SJSA1 (cell line): ENCODE results near the gene MANSC1. TPM values are rescaled to one million over a fixed set of nuclear protein-coding genes. Genes with fewer than 3 reads are reported as not detected.
A peak's percentile ranks its signal among the peaks of the same experiment; 100 is the strongest.

Experiments
- DNase-seq, 2 experiments: peaks; one replicate each; pipeline ENCODE4 v3.0.0-alpha.2; 2015 to 2020; ENCODE audit warnings: low spot score in 2 of 2, low read depth in 1 of 2
- H3K27ac ChIP-seq: fragments of 250-450 bp; sonication (Bioruptor Pico); 2 replicates; pipeline ENCODE4 v1.5.1; 2020; ENCODE audit warnings: mild to moderate bottlenecking, moderate library complexity
- H3K27me3 ChIP-seq: fragments of 250-450 bp; sonication (Bioruptor Pico); replicated peaks from 2 replicates; pipeline ENCODE4 v1.5.1; 2020; ENCODE audit warnings: mild to moderate bottlenecking, moderate library complexity
- H3K36me3 ChIP-seq: fragments of 250-450 bp; sonication (Bioruptor Pico); 2 replicates; pipeline ENCODE4 v1.5.1; 2020; ENCODE audit warnings: mild to moderate bottlenecking
- H3K4me1 ChIP-seq: fragments of 250-450 bp; sonication (Bioruptor Pico); replicated peaks from 2 replicates; pipeline ENCODE4 v1.6.1; 2021; ENCODE audit warnings: mild to moderate bottlenecking
- H3K4me3 ChIP-seq: fragments of 250-450 bp; sonication (Bioruptor Pico); 2 replicates; pipeline ENCODE4 v1.5.1; 2020; ENCODE audit warnings: mild to moderate bottlenecking
- H3K9me3 ChIP-seq: fragments of 250-450 bp; sonication (Bioruptor Pico); replicated peaks from 2 replicates; pipeline ENCODE4 v1.5.1; 2020; ENCODE audit warnings: mild to moderate bottlenecking
- total RNA-seq: library from RNA; depleted of rRNA; stranded (reverse); fragments of >200 nt; shearing (Covaris generic); gene quantifications from 2 replicates; pipeline ENCODE4 v1.2.3, GENCODE V29; 2014

MANSC1 gene
- total RNA-seq, 1 experiment from 2014 or later: 1.5 TPM

DNA sequence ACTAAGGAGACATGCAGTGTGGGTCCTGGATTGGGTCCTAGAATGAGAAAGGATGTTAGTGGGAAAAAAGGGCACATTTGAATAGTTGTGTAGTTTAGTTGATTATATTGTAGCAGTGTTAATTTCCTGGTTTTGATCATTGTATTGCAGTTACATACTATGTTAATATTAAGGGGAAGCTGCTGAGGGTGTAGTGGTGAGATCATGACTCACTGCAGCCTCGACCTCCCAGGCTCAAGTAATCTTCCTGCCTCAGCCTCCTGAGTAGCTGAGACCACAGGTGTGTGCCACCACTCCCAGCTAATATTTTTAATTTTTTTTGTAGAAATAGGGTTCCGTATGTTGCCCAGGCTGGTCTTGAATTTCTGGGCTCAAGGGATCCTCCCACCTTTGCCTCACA lies 28.6 kb upstream of the MANSC1 start:
- Histone ChIP-seq H3K36me3 (peaks cover 3% of the 10 kb centered on the region; the same call in 1 of the 2 replicates), H3K4me1 (no peaks in the 10 kb centered on the region), H3K27ac (no peak overlapping the region), H3K4me3 (no peak overlapping the region), H3K27me3 (no peaks in the 10 kb centered on the region), H3K9me3 (no peaks in the 10 kb centered on the region)
- no peak for DNase-seq

DNA sequence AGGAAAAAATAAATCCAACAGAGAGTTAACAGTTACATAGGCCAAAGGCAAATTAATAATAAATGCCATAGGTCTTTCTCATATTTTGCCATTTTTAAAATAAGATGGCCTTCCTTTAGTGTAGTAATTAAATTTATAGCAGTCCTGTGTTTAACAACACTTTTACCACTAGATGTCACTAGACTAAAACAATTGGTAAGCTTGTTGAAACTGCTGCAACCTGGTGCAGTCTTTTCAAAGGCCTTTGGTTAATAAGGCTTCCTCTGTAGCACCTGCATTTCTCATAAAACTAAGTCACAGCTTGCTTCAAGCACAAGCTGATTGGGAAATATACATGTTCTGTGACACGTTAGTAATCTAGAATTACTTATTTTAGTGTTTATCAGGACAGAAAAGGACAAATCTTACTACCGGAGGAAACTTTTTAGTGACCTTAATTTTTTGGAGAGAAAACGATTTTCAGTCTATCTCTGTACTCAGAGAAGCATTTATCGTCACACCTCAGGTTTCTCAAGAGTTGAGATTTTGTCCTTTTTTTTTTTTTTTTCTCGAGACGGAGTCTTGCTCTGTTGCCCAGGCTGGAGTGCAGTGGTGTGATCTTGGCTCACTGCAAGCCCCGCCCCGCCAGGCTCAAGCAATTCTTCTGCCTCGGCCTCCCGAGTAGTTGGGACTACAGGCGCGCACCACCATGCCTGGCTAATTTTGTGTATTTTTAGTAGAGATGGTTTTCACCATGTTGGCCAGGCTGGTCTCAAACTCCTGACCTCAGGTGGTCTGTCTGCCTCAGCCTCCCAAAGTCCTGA lies 26.8 kb upstream of the MANSC1 start:
- Histone ChIP-seq H3K27ac (no peak overlapping the region), H3K4me3 (no peak overlapping the region), H3K9me3 (no peaks in the 10 kb centered on the region), H3K4me1 (no peaks in the 10 kb centered on the region), H3K36me3 (peaks cover 3% of the 10 kb centered on the region; the same call in 1 of the 2 replicates), H3K27me3 (no peaks in the 10 kb centered on the region)
- DNase-seq: peak in 1 of 2 experiments; percentile 51

DNA sequence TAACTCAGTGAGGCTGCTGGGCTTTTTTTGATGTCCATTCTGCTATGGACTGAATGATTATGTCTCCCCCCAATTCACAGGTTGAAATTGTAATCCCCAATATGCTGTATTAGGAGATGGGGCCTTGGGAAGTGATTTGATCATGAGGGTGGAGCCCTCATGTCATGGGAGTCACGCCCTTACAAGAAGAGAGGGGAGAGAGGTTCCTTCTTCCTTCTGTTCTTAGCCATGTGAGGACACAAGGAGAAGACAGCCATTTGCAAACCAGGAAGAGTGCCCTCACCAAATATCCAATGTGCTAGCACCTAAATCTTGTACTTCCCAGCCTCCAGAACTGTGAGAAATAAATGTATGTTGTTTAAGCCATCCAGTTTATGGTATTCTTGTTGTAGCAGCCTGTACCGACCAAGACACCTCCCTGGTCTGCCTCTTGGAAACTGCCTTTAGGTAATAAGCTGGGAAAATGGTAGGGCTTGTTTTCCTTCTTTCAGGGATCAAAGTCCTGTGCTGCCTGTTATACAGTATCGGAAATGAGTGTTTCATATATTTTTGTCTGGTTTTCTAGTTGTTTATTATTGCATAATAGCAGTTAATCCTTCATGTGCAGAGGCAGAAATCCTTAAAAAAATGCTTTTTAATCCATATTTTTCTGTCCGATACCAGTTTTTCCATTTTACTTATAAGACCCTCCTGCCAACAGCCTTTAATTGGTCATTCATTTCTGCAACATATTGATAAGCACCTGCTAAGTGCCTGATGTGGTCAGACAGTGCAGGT lies 23.1 kb upstream of the MANSC1 start:
- DNase-seq: no peak
- Histone ChIP-seq H3K36me3 (peaks cover 5% of the 10 kb centered on the region; the same call in 1 of the 2 replicates), H3K27ac (no peak overlapping the region), H3K27me3 (no peaks in the 10 kb centered on the region), H3K4me1 (peaks cover 3% of the 10 kb centered on the region; the same call in 1 of the 2 replicates), H3K4me3 (no peak overlapping the region), H3K9me3 (no peaks in the 10 kb centered on the region)

DNA sequence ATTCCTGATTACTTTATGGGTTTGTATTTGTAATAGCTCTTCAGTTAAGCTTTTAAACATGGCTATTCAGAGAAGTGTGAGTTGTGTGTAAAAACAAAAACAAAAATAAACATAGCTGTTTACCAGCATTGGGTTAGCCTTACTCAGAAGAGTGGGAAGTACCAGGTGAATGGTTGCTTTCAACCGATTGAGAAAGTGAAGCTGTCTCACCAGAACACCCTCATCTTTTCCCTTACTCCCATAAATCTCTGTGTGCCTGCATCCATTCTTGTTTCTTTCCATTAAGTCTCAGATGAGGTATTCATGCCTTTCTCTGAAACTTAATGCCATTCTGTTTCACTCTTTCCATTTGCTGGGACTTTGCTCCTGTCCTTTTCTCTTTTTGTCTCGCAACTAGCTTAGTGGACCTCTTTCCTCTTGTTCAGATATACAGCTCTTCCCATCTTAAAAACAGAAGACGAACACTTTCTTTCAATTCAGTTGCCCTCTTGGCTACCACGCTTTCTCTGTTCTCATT lies 17.5 kb upstream of the MANSC1 start:
- H3K27ac ChIP-seq: no peak overlapping the region; the same call in 1 of the 2 replicates
- peaks cover 7% of the 10 kb centered on the region; the same call in 1 of the 2 replicates for H3K36me3 ChIP-seq
- H3K9me3 ChIP-seq: no peaks in the 10 kb centered on the region
- no peak overlapping the region for H3K4me3 ChIP-seq
- H3K27me3 ChIP-seq: no peaks in the 10 kb centered on the region
- peaks cover 33% of the 10 kb centered on the region for H3K4me1 ChIP-seq
- no peak for DNase-seq

DNA sequence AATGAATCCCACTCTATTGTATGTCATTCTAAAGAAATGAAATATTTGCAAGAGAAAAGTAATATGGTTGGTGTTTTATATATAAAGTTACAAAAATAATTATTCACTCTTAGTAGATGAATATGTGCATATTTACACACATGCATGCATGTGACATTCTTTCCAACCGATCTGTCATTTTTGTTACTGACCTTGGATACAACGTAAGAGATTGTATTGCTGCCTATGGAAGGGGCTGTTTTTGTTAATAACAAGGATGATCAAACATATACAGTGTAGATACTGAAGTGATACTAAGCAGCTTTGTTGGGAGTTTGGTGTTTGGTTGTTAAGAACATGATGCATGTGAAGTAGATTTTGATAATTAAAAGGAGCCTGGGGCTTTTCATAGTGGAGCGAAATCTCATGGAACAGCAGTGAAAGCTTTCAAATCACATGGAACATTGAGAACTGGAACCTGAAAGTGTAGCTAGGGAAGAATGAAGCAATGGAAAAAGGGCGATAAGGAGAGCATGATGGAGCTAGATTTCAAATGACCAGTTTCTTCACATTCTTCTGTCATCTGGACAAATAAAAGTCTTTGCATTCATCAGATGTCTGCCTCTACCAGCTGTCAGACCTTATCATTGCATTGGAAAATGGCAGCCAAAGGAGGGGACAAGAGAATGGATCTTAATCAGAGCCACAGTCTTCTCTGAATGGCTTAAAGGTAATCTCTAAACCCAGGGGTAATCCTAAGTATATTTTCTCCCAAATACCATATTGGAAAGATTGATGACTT lies 16.8 kb upstream of the MANSC1 start:
- no peak for DNase-seq
- Histone ChIP-seq H3K27me3 (no peaks in the 10 kb centered on the region), H3K9me3 (no peaks in the 10 kb centered on the region), H3K4me1 (peaks cover 33% of the 10 kb centered on the region), H3K4me3 (no peak overlapping the region), H3K27ac (peak overlapping the region; percentile 60), H3K36me3 (peaks cover 7% of the 10 kb centered on the region; the same call in 1 of the 2 replicates)

DNA sequence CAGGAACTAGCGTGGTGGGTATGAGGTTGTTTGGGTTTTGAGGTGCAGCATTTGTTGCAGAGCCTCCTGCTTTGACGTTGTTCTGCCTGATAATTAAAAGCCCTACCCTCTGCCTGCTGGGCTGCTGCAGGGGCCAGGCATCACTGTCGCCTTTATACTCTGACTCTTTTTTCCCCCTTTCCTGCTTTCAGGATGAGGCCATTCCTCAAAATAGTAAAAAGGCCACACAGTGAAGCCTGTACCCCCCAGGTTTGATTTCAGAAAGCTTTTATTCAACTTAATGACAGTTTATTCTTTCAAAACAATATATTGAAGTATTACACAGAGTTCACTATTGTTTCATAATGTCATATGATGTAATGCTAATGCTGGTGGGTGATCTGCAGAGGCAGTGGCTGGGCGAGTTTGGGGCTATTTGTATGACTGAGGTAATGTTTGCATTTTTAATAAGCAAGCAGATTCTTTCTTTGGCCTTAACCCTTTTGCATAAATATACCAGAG lies 15.9 kb upstream of the MANSC1 start:
- H3K36me3 ChIP-seq: peaks cover 7% of the 10 kb centered on the region; the same call in 1 of the 2 replicates
- H3K27ac ChIP-seq: peak overlapping the region; percentile 60
- H3K4me1 ChIP-seq: peaks cover 33% of the 10 kb centered on the region
- no peaks in the 10 kb centered on the region for H3K27me3 ChIP-seq
- no peaks in the 10 kb centered on the region for H3K9me3 ChIP-seq
- no peak overlapping the region for H3K4me3 ChIP-seq
- peak in 1 of 2 experiments; percentile 57 for DNase-seq

DNA sequence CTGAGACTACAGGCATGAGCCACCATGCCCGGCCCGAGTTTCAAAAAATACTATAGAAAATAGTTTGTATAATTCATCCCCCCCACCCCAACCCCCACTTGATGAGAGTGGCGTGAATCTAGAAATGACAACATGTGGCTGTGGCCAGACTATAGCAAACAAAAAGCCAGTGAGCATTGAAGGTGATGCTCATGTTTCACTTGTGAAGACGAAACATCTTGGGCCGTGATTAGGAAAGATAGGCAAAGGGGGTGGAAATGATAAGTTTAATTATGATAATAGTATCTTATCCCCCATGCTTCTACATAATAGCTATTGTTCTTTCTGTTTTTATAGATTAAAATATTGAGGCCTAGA lies 15.4 kb upstream of the MANSC1 start:
- H3K27me3 ChIP-seq: no peaks in the 10 kb centered on the region
- H3K36me3 ChIP-seq: peaks cover 7% of the 10 kb centered on the region; the same call in 1 of the 2 replicates
- DNase-seq: peak in 1 of 2 experiments; percentile 19
- no peak overlapping the region for H3K4me3 ChIP-seq
- peak overlapping the region; percentile 60 for H3K27ac ChIP-seq
- peaks cover 33% of the 10 kb centered on the region for H3K4me1 ChIP-seq
- H3K9me3 ChIP-seq: no peaks in the 10 kb centered on the region

DNA sequence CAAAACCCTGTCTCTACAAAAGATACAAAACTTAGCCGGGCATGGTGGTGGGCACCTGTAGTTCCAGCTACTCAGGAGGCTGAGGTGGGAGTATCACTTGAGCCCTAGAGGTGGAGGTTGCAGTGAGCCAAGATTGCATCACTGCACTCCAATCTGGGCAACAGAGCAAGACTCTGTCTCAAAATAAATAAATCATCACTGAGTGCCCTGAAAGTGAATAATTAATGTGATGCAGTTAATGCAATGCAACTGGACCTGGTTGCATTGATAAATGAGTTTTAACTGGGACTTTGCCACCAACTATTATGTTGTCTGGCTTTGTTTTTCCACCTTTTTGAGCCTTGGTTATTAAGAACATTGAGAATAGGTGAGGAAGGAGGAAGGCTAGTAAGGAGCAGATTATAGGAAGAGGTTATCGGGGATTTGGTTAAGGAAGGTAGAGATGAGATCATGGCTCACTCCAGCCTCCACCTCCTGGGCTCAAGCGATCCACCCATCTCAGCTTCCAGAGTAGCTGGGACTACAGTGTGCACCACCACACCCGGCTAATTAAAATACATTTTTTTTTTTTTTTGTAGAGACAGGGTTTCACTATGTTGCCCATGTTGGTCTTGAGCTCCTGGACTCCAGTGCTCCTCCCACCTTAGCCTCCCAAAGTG lies 14.9 kb upstream of the MANSC1 start:
- DNase-seq: no peak
- peaks cover 7% of the 10 kb centered on the region; the same call in 1 of the 2 replicates for H3K36me3 ChIP-seq
- H3K4me1 ChIP-seq: peaks cover 30% of the 10 kb centered on the region
- H3K27me3 ChIP-seq: no peaks in the 10 kb centered on the region
- no peaks in the 10 kb centered on the region for H3K9me3 ChIP-seq
- H3K27ac ChIP-seq: no peak overlapping the region; the same call in 1 of the 2 replicates
- no peak overlapping the region for H3K4me3 ChIP-seq

DNA sequence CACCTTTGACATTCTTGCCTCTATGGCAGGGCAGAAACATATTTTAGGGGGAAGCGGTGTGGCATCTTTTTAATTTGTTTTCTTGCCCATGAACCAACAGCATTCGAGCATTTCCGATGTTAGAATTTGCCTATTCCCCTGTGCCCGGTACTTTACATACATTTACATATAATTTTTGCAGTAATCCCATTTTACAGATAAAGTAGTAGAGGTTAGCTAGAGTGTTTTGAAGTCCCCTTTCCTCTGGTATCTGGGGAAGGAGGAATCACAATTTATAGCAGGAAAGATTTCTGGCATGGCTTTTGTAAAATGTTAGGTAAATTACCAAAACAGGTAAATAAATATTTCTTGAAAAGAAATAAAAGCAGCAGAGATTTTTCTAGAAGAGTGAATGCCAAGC lies 8.5 kb upstream of the MANSC1 start:
- H3K36me3 ChIP-seq: peaks cover 6% of the 10 kb centered on the region; the same call in 1 of the 2 replicates
- peak overlapping the region; percentile 62 for H3K27ac ChIP-seq
- peaks cover 16% of the 10 kb centered on the region for H3K4me1 ChIP-seq
- no peaks in the 10 kb centered on the region for H3K9me3 ChIP-seq
- no peaks in the 10 kb centered on the region for H3K27me3 ChIP-seq
- DNase-seq: no peak
- H3K4me3 ChIP-seq: no peak overlapping the region

DNA sequence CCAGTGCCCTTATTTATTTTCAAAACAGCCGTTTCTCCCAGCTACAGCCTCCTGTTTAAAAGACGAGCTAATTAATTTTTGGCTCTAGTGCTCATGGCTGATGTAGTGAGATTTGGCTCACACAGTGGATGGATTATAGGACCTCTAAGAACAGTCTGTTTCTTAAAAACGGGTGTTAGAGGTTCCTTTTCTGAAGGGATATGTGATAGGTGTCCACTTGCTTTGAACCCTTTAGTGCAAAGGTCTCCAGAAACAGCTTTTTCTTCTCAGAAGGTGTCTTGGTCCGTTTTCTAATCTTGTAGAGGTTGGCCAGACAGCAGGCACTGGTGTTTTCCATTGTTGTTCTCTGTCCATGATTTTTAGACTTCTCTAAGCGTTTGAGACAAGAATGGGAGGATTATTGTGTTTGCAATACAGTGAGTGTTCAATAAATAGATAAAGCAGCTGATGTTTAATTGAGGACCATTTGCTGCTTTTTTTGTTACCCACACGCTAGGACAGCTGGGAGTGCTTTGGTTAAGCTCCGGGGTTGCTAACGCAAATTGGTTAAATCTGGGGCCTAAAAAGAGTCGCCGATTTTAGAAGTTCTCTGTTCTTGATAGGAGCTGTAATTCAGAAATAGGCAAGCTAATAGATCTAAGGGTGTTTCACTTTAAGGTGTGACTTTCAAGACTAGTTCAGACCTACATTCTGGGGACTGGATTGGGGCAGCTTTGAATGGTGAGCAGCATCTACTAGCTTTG lies 7.8 kb upstream of the MANSC1 start:
- Histone ChIP-seq H3K36me3 (peaks cover 4% of the 10 kb centered on the region; the same call in 1 of the 2 replicates), H3K27ac (peak overlapping the region; percentile 62), H3K27me3 (no peaks in the 10 kb centered on the region), H3K9me3 (no peaks in the 10 kb centered on the region), H3K4me3 (peak overlapping the region; percentile 86), H3K4me1 (peaks cover 16% of the 10 kb centered on the region)
- no peak for DNase-seq

DNA sequence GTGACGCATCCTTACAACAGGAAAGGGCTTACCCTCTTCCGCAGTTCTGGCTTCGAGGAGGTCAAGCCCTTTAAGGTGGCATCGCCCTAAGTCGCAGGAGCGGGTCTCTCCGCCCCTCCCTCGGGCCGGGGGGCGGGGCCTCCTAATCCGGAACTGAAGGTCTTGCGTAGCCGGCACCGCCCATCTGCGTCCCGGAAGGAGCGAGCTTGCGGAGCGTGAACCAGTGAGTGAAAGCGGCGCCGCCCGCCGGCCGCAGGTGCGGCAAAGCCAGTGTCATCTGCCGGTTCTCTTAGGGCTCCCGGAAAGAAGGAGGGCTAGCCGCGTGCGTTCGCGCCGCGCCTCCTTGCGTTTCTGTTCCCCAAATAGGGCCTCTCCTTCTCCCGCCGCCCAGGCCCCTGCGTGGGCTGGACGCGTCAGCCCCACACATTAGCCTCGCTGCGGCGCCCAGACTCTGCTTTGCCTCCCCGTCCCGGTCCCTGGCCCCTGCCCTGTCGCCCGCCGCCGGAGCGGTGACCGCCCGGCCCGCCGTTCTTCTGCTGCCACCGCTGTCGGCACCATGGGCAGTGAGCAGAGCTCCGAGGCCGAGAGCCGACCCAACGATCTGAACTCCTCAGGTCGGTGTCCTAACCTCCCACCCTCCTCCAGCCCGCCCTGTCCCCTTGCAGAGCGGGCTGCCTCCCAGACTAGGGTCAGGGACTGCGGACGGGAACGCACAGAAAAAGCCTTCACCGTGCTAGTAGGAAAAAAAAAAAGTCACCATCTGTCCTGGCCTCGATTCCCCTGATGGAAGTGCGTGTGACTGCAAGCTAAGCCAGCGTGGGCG lies 7.1 kb upstream of the MANSC1 start, which contains the start of gene BORCS5:
Gene BORCS5, plus strand, starts transcription at position 183 of the 823 bp plus-strand sequence. Its CDS starts 374 bp downstream, at position 557.
- peaks cover 16% of the 10 kb centered on the region for H3K4me1 ChIP-seq
- H3K36me3 ChIP-seq: peaks cover 3% of the 10 kb centered on the region; the same call in 1 of the 2 replicates
- H3K27me3 ChIP-seq: no peaks in the 10 kb centered on the region
- peak within 1 kb of the TSS; percentile 62 for H3K27ac ChIP-seq
- H3K4me3 ChIP-seq: peak within 1 kb of the TSS; percentile 86
- peak; percentile 91 to 95 for DNase-seq
- H3K9me3 ChIP-seq: no peaks in the 10 kb centered on the region
